PC-9 (cell line): ENCODE results near the gene APOLD1.

Source experiments
- CTCF ChIP-seq: fragments of 200-600 bp; sonication (generic); conservative IDR thresholded peaks from 2 replicates; pipeline ENCODE4 v1.6.1; 2017; ENCODE audit warnings: mixed run types, antibody characterized with exemption, mild to moderate bottlenecking, moderate library complexity
- EZH2 ChIP-seq: fragments of 200-600 bp; sonication (generic); IDR thresholded peaks from 2 replicates; pipeline ENCODE4 v1.8.0; 2017; ENCODE audit warnings: antibody characterized with exemption, low read depth

GRCh38 chr12:12759234-12759915, 26.1 kb upstream of the APOLD1 start:
- TF ChIP-seq CTCF (no peak), EZH2 (no peak)
